OCI-LY1 (cell line): Measurements from ENCODE around the gene NFAM1.

Experiments
- H2AFZ ChIP-seq: fragments of 200-600 bp; sonication (generic), shearing (Covaris generic); 2 replicates; pipeline ENCODE4 v1.6.0; 2014; ENCODE audit warnings: antibody characterized with exemption, mild to moderate bottlenecking, low read length
- H3F3A ChIP-seq: fragments of 200-600 bp; sonication (generic), shearing (Covaris generic); 2 replicates; pipeline ENCODE4 v1.6.0; 2014; ENCODE audit warnings: mild to moderate bottlenecking, antibody characterized with exemption, low read length, moderate library complexity; ENCODE audit not compliant: insufficient read depth
- H3K27ac ChIP-seq: fragments of 200-600 bp; sonication (generic); 2 replicates; pipeline ENCODE4 v1.5.1; 2014; ENCODE audit warnings: low read length, mixed run types, mild to moderate bottlenecking, low read depth; ENCODE audit not compliant: poor library complexity, severe bottlenecking
- H3K27me3 ChIP-seq: fragments of 200-600 bp; sonication (generic); 2 replicates; pipeline ENCODE4 v1.6.0; 2014; ENCODE audit warnings: antibody characterized with exemption, mild to moderate bottlenecking, low read length, moderate library complexity; ENCODE audit not compliant: insufficient read depth
- H3K36me3 ChIP-seq: fragments of 200-600 bp; sonication (generic); 2 replicates; pipeline ENCODE4 v1.6.1; 2014; ENCODE audit warnings: mild to moderate bottlenecking, antibody characterized with exemption, low read length, moderate library complexity, mixed read lengths; ENCODE audit not compliant: insufficient read depth
- H3K4me1 ChIP-seq: fragments of 200-600 bp; sonication (generic); 2 replicates; pipeline ENCODE4 v1.5.1; 2014; ENCODE audit warnings: mild to moderate bottlenecking, low read length, moderate library complexity; ENCODE audit not compliant: insufficient read depth, severe bottlenecking
- H3K4me2 ChIP-seq: fragments of 200-600 bp; sonication (generic), shearing (Covaris generic); 2 replicates; pipeline ENCODE4 v1.6.1; 2014; ENCODE audit warnings: low read length
- H3K4me3 ChIP-seq: fragments of 200-600 bp; sonication (generic); 2 replicates; pipeline ENCODE4 v1.5.1; 2014; ENCODE audit warnings: low read length, low read depth, mild to moderate bottlenecking, mixed read lengths; ENCODE audit not compliant: poor library complexity, severe bottlenecking
- H3K79me2 ChIP-seq: fragments of 200-600 bp; shearing (Covaris generic); 2 replicates; pipeline ENCODE4 v1.6.1; 2016; ENCODE audit warnings: mixed run types, low read length, mixed read lengths; ENCODE audit not compliant: insufficient read depth
- H3K9ac ChIP-seq: fragments of 200-600 bp; sonication (generic), shearing (Covaris generic); 2 replicates; pipeline ENCODE4 v1.6.1; 2014; ENCODE audit warnings: mild to moderate bottlenecking, low read length, mixed read lengths
- H3K9me2 ChIP-seq: fragments of 200-600 bp; sonication (generic), shearing (Covaris generic); 2 replicates; pipeline ENCODE4 v1.6.1; 2014; ENCODE audit warnings: low read depth, mild to moderate bottlenecking, low read length, mixed read lengths
- H3K9me3 ChIP-seq: fragments of 200-600 bp; shearing (Covaris generic); 2 replicates; pipeline ENCODE4 v1.6.1; 2014; ENCODE audit warnings: low read length, mixed read lengths
- H4K20me1 ChIP-seq: fragments of 200-600 bp; sonication (generic), shearing (Covaris generic); 2 replicates; pipeline ENCODE4 v1.6.0; 2016; ENCODE audit warnings: mild to moderate bottlenecking, low read length; ENCODE audit not compliant: insufficient read depth
- EZH2 ChIP-seq: fragments of 200-600 bp; sonication (generic), shearing (Covaris generic); IDR thresholded peaks from 2 replicates; pipeline ENCODE4 v1.8.0; 2017; ENCODE audit warnings: borderline replicate concordance, mixed run types, mild to moderate bottlenecking, antibody characterized with exemption, low read length, moderate library complexity, mixed read lengths
- TF ChIP-seq, protein P1 (sequence below): fragments of 200-600 bp; sonication (generic), shearing (Covaris generic); IDR thresholded peaks from 2 replicates; pipeline ENCODE4 v1.5.1; 2017; ENCODE audit warnings: mild to moderate bottlenecking, antibody characterized with exemption, low read length, moderate library complexity, mixed read lengths

The NFAM1 gene

GRCh38 chr22:42397332-42398249 lies 34.6 kb downstream of the NFAM1 start:
- no peak for TF ChIP-seq EZH2
- TF ChIP-seq, protein P1, sequence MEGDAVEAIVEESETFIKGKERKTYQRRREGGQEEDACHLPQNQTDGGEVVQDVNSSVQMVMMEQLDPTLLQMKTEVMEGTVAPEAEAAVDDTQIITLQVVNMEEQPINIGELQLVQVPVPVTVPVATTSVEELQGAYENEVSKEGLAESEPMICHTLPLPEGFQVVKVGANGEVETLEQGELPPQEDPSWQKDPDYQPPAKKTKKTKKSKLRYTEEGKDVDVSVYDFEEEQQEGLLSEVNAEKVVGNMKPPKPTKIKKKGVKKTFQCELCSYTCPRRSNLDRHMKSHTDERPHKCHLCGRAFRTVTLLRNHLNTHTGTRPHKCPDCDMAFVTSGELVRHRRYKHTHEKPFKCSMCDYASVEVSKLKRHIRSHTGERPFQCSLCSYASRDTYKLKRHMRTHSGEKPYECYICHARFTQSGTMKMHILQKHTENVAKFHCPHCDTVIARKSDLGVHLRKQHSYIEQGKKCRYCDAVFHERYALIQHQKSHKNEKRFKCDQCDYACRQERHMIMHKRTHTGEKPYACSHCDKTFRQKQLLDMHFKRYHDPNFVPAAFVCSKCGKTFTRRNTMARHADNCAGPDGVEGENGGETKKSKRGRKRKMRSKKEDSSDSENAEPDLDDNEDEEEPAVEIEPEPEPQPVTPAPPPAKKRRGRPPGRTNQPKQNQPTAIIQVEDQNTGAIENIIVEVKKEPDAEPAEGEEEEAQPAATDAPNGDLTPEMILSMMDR, result no peak
- no peaks in the 10 kb centered on the region for H3F3A ChIP-seq
- H2AFZ ChIP-seq, result no peak overlapping the region
- no peak overlapping the region for H3K9ac ChIP-seq
- H3K27me3 ChIP-seq, result no peaks in the 10 kb centered on the region
- no peaks in the 10 kb centered on the region for H4K20me1 ChIP-seq
- peaks cover 25% of the 10 kb centered on the region for H3K4me1 ChIP-seq
- no peaks in the 10 kb centered on the region for H3K79me2 ChIP-seq
- H3K9me2 ChIP-seq, result no peaks in the 10 kb centered on the region
- H3K36me3 ChIP-seq, result no peaks in the 10 kb centered on the region
- no peak overlapping the region for H3K27ac ChIP-seq
- no peak overlapping the region for H3K4me3 ChIP-seq
- peak overlapping the region; percentile 35; the same call in 1 of the 2 replicates for H3K4me2 ChIP-seq
- H3K9me3 ChIP-seq, result no peaks in the 10 kb centered on the region

DNA sequence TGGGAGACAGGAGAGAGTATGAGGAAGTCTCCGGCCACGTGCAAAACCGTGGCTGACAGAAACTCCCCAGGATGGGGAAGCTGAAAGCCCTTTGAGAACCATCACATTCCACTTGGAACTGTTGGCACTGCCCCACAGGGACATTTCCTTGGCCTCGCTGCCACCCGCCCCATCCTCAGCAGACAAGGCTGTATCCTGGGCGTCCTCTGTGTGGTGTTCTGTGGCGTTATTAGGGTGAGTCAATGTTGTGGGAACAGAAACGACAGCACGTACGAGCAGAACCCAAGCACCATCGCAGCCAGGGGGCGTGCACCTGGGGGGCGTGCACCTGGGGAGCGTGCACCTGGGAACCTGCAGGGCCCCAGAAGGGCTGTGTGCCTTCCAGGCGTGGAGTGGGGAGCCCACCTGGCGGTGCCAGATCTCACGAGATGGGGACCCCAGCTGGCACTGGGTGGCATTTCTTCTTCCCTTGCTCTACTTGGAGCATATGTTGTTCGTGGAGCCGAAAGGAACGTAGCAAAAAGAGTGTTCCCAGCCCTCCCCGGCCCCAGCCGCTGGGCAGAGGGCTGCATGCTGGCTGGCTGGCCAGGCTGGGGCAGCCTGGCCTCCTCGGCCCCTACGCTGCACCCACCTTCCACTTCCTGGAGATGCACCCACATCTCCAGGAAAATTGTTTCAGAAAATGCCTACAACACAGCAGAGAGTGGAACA lies 35.4 kb downstream of the NFAM1 start:
- no peaks in the 10 kb centered on the region for H3F3A ChIP-seq
- H3K4me2 ChIP-seq, result peak overlapping the region; percentile 35; the same call in 1 of the 2 replicates
- H3K79me2 ChIP-seq, result no peaks in the 10 kb centered on the region
- H3K9ac ChIP-seq, result no peak overlapping the region
- peaks cover 25% of the 10 kb centered on the region for H3K4me1 ChIP-seq
- no peaks in the 10 kb centered on the region for H3K27me3 ChIP-seq
- H3K9me3 ChIP-seq, result no peaks in the 10 kb centered on the region
- no peak overlapping the region for H2AFZ ChIP-seq
- H4K20me1 ChIP-seq, result no peaks in the 10 kb centered on the region
- H3K27ac ChIP-seq, result no peak overlapping the region
- H3K36me3 ChIP-seq, result no peaks in the 10 kb centered on the region
- H3K4me3 ChIP-seq, result peak overlapping the region; percentile 28
- TF ChIP-seq, protein P1, result no peak
- TF ChIP-seq EZH2, result no peak
- no peaks in the 10 kb centered on the region for H3K9me2 ChIP-seq

GRCh38 chr22:42389143-42389542 lies 43.1 kb downstream of the NFAM1 start:
- no peak overlapping the region for H3K27ac ChIP-seq
- H3K4me2 ChIP-seq, result no peak overlapping the region
- no peaks in the 10 kb centered on the region for H3K9me3 ChIP-seq
- H3K4me3 ChIP-seq, result no peak overlapping the region
- no peak overlapping the region for H2AFZ ChIP-seq
- TF ChIP-seq EZH2, result no peak
- no peaks in the 10 kb centered on the region for H3K79me2 ChIP-seq
- no peaks in the 10 kb centered on the region for H4K20me1 ChIP-seq
- no peaks in the 10 kb centered on the region for H3K36me3 ChIP-seq
- no peak overlapping the region for H3K9ac ChIP-seq
- no peaks in the 10 kb centered on the region for H3K27me3 ChIP-seq
- no peaks in the 10 kb centered on the region for H3F3A ChIP-seq
- H3K9me2 ChIP-seq, result no peaks in the 10 kb centered on the region
- no peaks in the 10 kb centered on the region for H3K4me1 ChIP-seq
